ENCODE data around the gene CNTFR. TPM values are rescaled to one million over a fixed set of nuclear protein-coding genes. Genes with fewer than 3 reads are reported as not detected.

The CNTFR gene
- total and polyA plus RNA-seq, 10 of the 15 experiments (the other 5 are each of a cell fraction or from before 2014, with no cell fraction given) = not detected

DNA sequence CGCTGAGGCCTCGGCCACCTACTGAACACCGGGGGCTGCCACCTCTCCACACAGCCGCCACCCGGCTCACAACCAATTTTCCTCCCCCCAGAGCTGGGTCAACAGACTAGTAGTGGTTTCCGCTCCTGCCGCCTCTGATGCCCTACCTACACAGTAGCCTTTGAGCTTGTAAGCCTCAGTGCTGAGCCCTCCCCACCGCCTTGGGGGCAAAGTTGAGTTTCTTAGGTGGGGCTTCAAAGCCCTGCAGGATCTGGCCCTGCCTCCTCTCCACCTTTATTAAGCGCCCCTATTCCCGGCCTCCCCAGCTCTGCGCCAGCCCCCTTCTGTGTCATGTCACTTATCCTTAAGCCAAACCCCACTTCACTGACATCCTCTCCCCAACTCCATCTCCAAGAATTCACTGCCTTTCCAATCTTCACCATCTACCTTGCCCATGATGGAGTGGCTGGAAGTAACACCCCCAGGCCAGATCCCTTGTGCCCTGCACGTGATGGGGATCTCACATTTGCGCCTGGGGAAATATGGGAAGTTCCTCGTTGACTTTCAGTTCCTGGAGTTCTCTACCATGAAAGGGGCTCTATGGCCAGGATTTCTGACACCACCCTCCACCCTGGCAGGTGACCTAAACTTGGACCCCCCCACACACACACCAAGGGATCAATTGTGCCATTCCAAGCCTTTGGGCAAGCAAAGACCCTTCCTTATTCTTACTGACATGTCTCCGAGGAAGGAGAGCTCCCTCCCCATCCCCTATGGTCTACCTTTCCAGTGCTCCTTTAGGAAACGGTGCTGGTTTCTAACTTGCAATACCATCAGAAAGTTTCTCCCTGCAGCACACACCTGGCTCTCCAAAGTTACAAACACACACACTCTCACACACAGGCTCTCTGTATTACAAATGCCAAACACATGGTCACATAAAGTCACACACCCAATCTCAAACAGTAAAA lies 2.7 kb upstream of the CNTFR start:
- Histone ChIP-seq H3K4me3 (no peak overlapping the region), H4K20me1 (ENCODE audit: control insufficient read depth, insufficient read depth) (peaks cover 14% of the 10 kb centered on the region), H2AFZ (ENCODE audit: control insufficient read depth, low read depth, low read length) (no peak overlapping the region), H3K27ac (ENCODE audit: control insufficient read depth, insufficient read depth) (no peak overlapping the region), H3K9ac (ENCODE audit: control insufficient read depth, insufficient read depth, low read length) (no peak overlapping the region), H3K27me3 (replicated peaks in 1 of 2; ENCODE audit: control insufficient read depth in 2 of 2, insufficient read depth in 2 of 2, low read length in 1 of 2) (peaks cover 28 to 41% of the 10 kb centered on the region in 2 experiments), H3K79me2 (ENCODE audit: control insufficient read depth, insufficient read depth, low read length) (no peaks in the 10 kb centered on the region), H3K9me3 (replicated peaks; ENCODE audit: control insufficient read depth, insufficient read depth, low read length) (no peaks in the 10 kb centered on the region), H3K36me3 (ENCODE audit: control insufficient read depth in 2 of 2, insufficient read depth in 2 of 2, low read length in 1 of 2) (no peaks in the 10 kb centered on the region), H3K4me2 (ENCODE audit: control insufficient read depth, insufficient read depth) (no peak overlapping the region), H3K4me1 (ENCODE audit: control insufficient read depth, insufficient read depth, low read length) (peaks cover 2% of the 10 kb centered on the region; the same call in 1 of the 2 replicates)
- SMC1A ChIA-PET (ENCODE audit: uncharacterized antibody, unreplicated experiment) = interaction anchor here (1.0 to 1.3 kb wide), 5 partner anchors 15 to 262 kb away, joined by 3 to 4 read pairs (median 3); no protein-coding TSS in a partner anchor
- no peak for FAIRE-seq
- RAD21 ChIA-PET (ENCODE audit: unreplicated experiment) = interaction anchor here (0.5 to 1.4 kb wide), 3 partner anchors 102 to 189 kb away, joined by 3 to 7 read pairs (median 3); no protein-coding TSS in a partner anchor
- DNase-seq (ENCODE audit: low read depth, low spot score) = no peak
- WGBS (ENCODE audit: insufficient coverage, insufficient replicate concordance, low lambda C conversion rate, missing lambda C conversion rate) = 14% methylated on average over 16 of the region's 16 CpGs
- POLR2A ChIA-PET = interaction anchor here (1.2 kb wide), 1 partner anchor 44 kb away, joined by 3 read pairs; no protein-coding TSS in a partner anchor
- CTCF ChIA-PET = interaction anchor here (0.6 to 3.1 kb wide), 17 partner anchors 9 to 203 kb away, joined by 3 to 32 read pairs (median 3); partner anchors contain the start of gene RPP25L
- TF ChIP-seq RAD21 (IDR thresholded peaks at IDR 0.05; ENCODE audit: insufficient read depth, low read depth, low read length) (no peak), SPI1 (IDR thresholded peaks at IDR 0.05; ENCODE audit: borderline replicate concordance, insufficient read depth, low read depth, low read length) (no peak), NBN (IDR thresholded peaks at IDR 0.05) (no peak)
- TF ChIP-seq, protein P1, sequence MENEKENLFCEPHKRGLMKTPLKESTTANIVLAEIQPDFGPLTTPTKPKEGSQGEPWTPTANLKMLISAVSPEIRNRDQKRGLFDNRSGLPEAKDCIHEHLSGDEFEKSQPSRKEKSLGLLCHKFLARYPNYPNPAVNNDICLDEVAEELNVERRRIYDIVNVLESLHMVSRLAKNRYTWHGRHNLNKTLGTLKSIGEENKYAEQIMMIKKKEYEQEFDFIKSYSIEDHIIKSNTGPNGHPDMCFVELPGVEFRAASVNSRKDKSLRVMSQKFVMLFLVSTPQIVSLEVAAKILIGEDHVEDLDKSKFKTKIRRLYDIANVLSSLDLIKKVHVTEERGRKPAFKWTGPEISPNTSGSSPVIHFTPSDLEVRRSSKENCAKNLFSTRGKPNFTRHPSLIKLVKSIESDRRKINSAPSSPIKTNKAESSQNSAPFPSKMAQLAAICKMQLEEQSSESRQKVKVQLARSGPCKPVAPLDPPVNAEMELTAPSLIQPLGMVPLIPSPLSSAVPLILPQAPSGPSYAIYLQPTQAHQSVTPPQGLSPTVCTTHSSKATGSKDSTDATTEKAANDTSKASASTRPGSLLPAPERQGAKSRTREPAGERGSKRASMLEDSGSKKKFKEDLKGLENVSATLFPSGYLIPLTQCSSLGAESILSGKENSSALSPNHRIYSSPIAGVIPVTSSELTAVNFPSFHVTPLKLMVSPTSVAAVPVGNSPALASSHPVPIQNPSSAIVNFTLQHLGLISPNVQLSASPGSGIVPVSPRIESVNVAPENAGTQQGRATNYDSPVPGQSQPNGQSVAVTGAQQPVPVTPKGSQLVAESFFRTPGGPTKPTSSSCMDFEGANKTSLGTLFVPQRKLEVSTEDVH (IDR thresholded peaks at IDR 0.05; ENCODE audit: low read depth, partially characterized antibody) = no peak
- in situ Hi-C loops (cut with MboI) = loop anchor here (5.0 kb wide), 1 partner anchor 50 kb away; no protein-coding TSS in a partner anchor
- no TSS peak for BruUV-seq (replicated peaks)
- intact Hi-C loops (cut with micrococcal nuclease; ENCODE audit: unreplicated experiment) = loop anchor here (1.0 to 2.0 kb wide), 3 partner anchors 44 to 187 kb away; no protein-coding TSS in a partner anchor
- peak; percentile 20 for ATAC-seq
